ENCODE results near the gene SMIM30.

Gene SMIM30

GRCh38 chr7:113144817-113145216 is 26.5 kb upstream of the SMIM30 start:
- H3K4me3 ChIP-seq (ENCODE audit: low read depth in 1 of 2, low read length in 1 of 2) = no peak overlapping the region
- no peak for TF ChIP-seq CTCF (IDR thresholded peaks at IDR 0.05)

DNA sequence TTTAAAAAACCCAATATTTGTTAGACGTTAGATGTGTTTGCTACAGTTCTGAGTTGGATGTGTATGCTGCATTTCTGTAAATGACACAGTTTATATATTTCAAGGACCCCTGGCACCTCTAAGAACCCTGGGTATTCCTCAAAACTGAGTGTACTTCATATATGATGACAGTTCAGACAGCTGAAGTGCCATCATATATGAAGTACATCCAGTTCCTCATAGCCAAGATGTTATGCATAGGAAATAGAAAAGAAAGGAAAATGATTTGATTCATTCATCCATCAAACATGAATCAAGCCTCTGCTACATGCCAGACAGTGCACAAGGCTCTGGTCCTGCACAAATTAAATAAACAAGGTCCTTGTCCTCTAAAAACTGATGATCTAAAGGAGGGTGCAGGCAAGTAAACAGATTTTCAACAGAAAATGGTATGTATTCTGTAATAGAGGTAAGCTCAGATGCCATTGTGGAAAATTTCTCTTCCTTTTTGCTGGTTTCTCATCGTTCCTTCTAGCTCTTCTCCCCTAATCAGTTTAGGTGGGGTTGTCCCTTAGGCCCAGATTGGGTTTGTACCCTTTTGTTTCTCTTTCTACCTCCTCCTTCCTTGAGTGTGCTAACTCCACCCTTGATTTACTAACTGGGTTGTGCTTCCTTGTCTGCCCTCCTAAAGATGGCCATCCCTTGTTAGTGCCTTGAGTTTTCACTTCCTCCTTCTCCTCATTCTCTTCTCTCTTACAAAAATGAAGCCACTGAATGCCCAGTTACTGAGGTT is 25.3 kb upstream of the SMIM30 start:
- H3K36me3 ChIP-seq = no peaks in the 10 kb centered on the region
- no peak overlapping the region for H3K27ac ChIP-seq
- no peaks in the 10 kb centered on the region for H3K9me3 ChIP-seq
- no peaks in the 10 kb centered on the region for H3K4me1 ChIP-seq (ENCODE audit: control insufficient read depth in 1 of 2, insufficient read depth in 1 of 2, low read depth in 1 of 2, low read length in 1 of 2)
- no peaks in the 10 kb centered on the region for H3K27me3 ChIP-seq
- no peak for TF ChIP-seq CTCF (IDR thresholded peaks at IDR 0.05)
- no peak overlapping the region for H3K4me3 ChIP-seq (ENCODE audit: low read depth in 1 of 2, low read length in 1 of 2)

More at GRCh38 chr7:113144817-113145216, 26.5 kb upstream of the SMIM30 start:
- H3K9me3 ChIP-seq = no peaks in the 10 kb centered on the region
- no peaks in the 10 kb centered on the region for H3K4me1 ChIP-seq (ENCODE audit: control insufficient read depth in 1 of 2, insufficient read depth in 1 of 2, low read depth in 1 of 2, low read length in 1 of 2)
- no peak overlapping the region for H3K27ac ChIP-seq
- H3K36me3 ChIP-seq = no peaks in the 10 kb centered on the region
- H3K27me3 ChIP-seq = no peaks in the 10 kb centered on the region

DNA sequence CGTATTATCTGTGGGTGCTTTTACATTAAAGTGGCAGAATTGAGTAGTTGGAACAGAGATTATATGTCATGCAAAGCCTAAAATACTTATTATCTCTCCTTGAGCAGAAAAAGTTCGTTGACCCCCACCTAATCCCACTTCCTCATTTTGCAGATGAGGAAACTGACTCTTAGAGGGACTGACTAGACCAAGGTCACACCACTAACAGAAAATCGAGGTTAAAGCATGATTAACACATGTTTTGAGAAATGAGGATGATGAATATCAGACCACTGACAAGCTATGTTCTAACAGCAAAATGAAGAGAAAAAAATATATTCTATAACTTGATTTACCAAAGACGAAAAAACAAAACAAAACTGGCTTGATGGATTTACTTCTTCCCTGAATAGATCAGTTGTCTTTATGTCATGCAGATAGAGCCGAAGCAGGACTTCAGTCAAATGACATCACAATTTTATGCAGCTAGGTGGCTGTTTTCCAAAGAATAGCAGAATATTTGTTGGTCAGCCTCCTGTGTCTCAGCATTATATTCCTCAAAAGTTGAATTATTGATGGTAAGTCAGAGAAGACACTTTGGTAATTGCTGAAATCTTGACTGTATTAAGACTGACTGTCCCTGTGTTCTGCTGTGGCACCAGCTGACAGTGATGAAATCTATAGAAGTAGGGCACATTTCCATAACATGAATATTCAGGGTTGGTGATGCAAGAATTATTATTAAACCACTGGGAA is 24.2 kb upstream of the SMIM30 start:
- Histone ChIP-seq H3K4me3 (ENCODE audit: low read depth in 1 of 2, low read length in 1 of 2) (no peak overlapping the region), H3K36me3 (no peaks in the 10 kb centered on the region), H3K27me3 (no peaks in the 10 kb centered on the region), H3K27ac (no peak overlapping the region), H3K9me3 (no peaks in the 10 kb centered on the region), H3K4me1 (ENCODE audit: control insufficient read depth in 1 of 2, insufficient read depth in 1 of 2, low read depth in 1 of 2, low read length in 1 of 2) (no peaks in the 10 kb centered on the region)
- no peak for TF ChIP-seq CTCF (IDR thresholded peaks at IDR 0.05)

DNA sequence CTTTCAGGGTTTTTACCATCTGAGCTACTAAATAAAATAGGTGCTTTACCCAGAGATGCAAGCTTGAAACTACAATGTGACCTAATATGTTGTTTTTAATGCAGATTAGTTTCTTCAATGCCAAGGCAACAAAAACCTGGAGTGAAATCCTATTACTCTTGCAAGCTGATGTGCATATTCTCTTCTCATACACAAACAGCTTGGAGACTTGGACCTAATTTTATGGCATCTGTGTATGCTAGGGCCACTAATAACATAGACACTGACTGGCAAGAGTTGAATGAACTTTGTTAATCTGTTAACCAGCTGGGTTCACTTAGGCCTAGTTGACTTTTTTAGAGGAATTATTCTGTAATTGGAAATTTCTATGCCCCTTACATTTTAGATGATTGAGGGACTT is 23.4 kb upstream of the SMIM30 start:
- no peak for TF ChIP-seq CTCF (IDR thresholded peaks at IDR 0.05)
- Histone ChIP-seq H3K9me3 (no peaks in the 10 kb centered on the region), H3K4me3 (ENCODE audit: low read depth in 1 of 2, low read length in 1 of 2) (no peak overlapping the region), H3K36me3 (no peaks in the 10 kb centered on the region), H3K27ac (no peak overlapping the region), H3K27me3 (no peaks in the 10 kb centered on the region), H3K4me1 (ENCODE audit: control insufficient read depth in 1 of 2, insufficient read depth in 1 of 2, low read depth in 1 of 2, low read length in 1 of 2) (no peaks in the 10 kb centered on the region)

- Histone ChIP-seq H3K9me3 (no peaks in the 10 kb centered on the region), H3K4me1 (ENCODE audit: control insufficient read depth in 1 of 2, insufficient read depth in 1 of 2, low read depth in 1 of 2, low read length in 1 of 2) (no peaks in the 10 kb centered on the region), H3K27ac (no peak overlapping the region), H3K36me3 (no peaks in the 10 kb centered on the region), H3K4me3 (ENCODE audit: low read depth in 1 of 2, low read length in 1 of 2) (no peak overlapping the region), H3K27me3 (no peaks in the 10 kb centered on the region)
- no peak for TF ChIP-seq CTCF (IDR thresholded peaks at IDR 0.05)
These were observed 22.6 kb upstream of the SMIM30 start for GRCh38 chr7:113140956-113141355.
